HG02870 (cell line): ENCODE measurements around the gene CST7.

Experiments used
- ATAC-seq: cut with Tn5 transposase; IDR thresholded peaks from one replicate; pipeline ENCODE4 v1.9.1; 2021; ENCODE audit warnings: mild to moderate bottlenecking, moderate library complexity; ENCODE audit not compliant: unreplicated experiment

The CST7 gene

GRCh38 chr20:24963672-24964505 lies 14.8 kb downstream of the CST7 start:
- ATAC-seq = no peak

- ATAC-seq = no peak
Observed at GRCh38 chr20:24964506-24964840, 15.4 kb downstream of the CST7 start.

- no peak for ATAC-seq
Observed at GRCh38 chr20:24965065-24965919, 16.2 kb downstream of the CST7 start.

- no peak for ATAC-seq
Observed at GRCh38 chr20:24966317-24967012, 17.4 kb downstream of the CST7 start.

- ATAC-seq = no peak
Observed at GRCh38 chr20:24968278-24968800, 19.3 kb downstream of the CST7 start.

GRCh38 chr20:24969186-24970029 lies 20.3 kb downstream of the CST7 start:
- ATAC-seq = no peak

GRCh38 chr20:24970030-24970553 lies 21.0 kb downstream of the CST7 start:
- ATAC-seq = no peak

- no peak for ATAC-seq
Observed at GRCh38 chr20:24970754-24971153, 21.7 kb downstream of the CST7 start.

GRCh38 chr20:24971376-24972101 lies 22.5 kb downstream of the CST7 start:
- no peak for ATAC-seq

- ATAC-seq = no peak
Observed at GRCh38 chr20:24972341-24972740, 23.3 kb downstream of the CST7 start.

- ATAC-seq = no peak
Observed at GRCh38 chr20:24977336-24977735, 28.3 kb downstream of the CST7 start.

- ATAC-seq = no peak
Observed at GRCh38 chr20:24977797-24978196, 28.7 kb downstream of the CST7 start.

GRCh38 chr20:24978513-24978912 lies 29.4 kb downstream of the CST7 start:
- ATAC-seq = no peak

GRCh38 chr20:24979036-24979960 lies 30.2 kb downstream of the CST7 start:
- no peak for ATAC-seq

GRCh38 chr20:24980291-24981053 lies 31.4 kb downstream of the CST7 start:
- no peak for ATAC-seq

GRCh38 chr20:24981282-24981681 lies 32.2 kb downstream of the CST7 start:
- no peak for ATAC-seq

GRCh38 chr20:24981790-24982189 lies 32.7 kb downstream of the CST7 start:
- ATAC-seq = no peak

- no peak for ATAC-seq
Observed at GRCh38 chr20:24983896-24984295, 34.8 kb downstream of the CST7 start.
